ELF-1 (cell line): ENCODE results near the gene UBE2K.
"Not testable (repeated sequence)": the region's sequence is repeated elsewhere in the genome, so short reads cannot be mapped to it uniquely, and the experiment has no call there.

Experiments used
- DNase-seq: peaks from one replicate; pipeline ENCODE4 v3.0.0-alpha.2; 2016; ENCODE audit warnings: low read depth, low spot score

Gene UBE2K

GRCh38 chr4:39689970-39690369 lies 8.0 kb upstream of the UBE2K start:
- DNase-seq: no peak

- DNase-seq: peak; percentile 76
Observed at GRCh38 chr4:39698424-39699009, 581 bp downstream of the UBE2K start.

- DNase-seq: no peak
Observed at GRCh38 chr4:39699687-39700409, 1.9 kb downstream of the UBE2K start.

- no peak for DNase-seq
Observed at GRCh38 chr4:39700554-39700953, 2.6 kb downstream of the UBE2K start.

DNA sequence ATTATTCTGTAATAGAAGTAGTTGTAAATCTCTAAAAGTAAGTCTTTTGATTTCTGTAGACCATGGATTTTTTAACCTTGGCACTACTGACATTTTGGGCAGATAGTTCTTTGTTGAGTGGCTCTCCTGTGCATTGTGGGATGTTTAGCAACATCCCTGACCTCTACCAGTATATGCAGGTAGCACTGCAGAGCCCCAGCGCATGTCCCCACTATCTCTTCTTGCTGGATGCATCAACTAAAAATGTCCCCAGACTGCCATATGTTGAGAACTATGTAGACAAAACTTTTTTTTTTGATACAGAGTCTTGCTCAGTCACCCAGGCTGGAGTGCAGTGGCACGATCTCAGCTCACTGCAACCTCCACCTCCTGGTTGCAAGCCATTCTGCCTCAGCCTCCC lies 4.8 kb downstream of the UBE2K start:
- DNase-seq: no peak

- not testable (repeated sequence) for DNase-seq
Observed at GRCh38 chr4:39704789-39705188, 6.9 kb downstream of the UBE2K start.

DNA sequence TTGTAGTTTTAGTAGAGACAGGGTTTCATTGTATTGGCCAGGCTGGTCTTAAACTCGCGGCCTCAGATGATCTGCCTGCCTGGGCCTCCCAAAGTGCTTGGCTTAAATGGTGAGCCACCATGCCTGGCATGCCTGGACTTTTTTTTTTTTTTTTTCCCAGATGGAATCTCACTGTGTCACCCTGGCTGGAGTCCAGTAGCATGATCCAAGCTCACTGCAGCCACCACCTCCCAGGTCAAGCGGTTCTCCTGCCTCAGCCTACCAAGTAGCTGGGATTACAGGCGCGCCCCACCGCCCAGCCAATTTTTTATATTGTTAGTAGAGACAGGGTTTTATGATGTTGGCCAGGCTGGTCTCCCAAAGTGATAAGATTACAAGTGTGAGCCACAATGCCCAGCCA lies 8.4 kb downstream of the UBE2K start:
- DNase-seq: peak; percentile 65

DNA sequence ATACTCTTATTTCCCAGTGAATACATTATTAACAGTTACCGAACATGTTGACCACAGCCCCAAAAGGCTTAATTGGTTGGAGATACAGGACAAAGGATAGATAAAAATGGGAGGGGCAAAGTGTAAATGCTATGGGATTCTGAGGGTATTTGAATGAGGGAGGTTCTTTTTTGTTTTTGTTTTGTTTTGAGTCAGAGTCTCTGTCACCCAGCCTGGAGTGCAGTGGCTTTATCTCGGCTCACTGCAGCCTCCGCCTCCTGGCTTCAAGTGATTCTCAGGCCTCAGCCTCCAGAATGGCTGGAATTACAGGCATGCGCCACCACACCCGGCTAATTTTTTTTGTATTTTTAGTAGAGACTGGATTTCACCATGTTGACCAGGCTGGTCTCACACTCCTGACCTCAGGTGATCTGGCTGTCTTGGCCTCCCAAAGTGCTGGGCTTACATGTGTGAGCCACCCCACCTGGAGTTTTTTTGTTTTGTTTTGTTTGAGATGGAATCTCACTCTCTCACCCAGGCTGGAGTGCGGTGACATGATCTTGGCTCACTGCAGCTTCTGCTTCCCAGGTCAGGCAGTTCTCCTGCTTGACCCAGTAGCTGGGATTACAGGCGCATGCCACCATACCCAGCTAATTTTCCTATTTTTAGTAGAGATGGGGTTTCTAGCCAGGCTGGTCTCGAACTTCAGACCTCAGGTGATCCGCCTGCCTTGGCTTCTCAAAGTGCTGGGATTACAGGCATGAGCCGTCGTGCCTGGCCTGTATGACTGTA lies 9.0 kb downstream of the UBE2K start:
- DNase-seq: peak; percentile 78

- DNase-seq: no peak
Observed at GRCh38 chr4:39710098-39710896, 12.4 kb downstream of the UBE2K start.

- no peak for DNase-seq
Observed at GRCh38 chr4:39712819-39713607, 15.1 kb downstream of the UBE2K start.

- DNase-seq: no peak
Observed at GRCh38 chr4:39713691-39714090, 15.8 kb downstream of the UBE2K start.

DNA sequence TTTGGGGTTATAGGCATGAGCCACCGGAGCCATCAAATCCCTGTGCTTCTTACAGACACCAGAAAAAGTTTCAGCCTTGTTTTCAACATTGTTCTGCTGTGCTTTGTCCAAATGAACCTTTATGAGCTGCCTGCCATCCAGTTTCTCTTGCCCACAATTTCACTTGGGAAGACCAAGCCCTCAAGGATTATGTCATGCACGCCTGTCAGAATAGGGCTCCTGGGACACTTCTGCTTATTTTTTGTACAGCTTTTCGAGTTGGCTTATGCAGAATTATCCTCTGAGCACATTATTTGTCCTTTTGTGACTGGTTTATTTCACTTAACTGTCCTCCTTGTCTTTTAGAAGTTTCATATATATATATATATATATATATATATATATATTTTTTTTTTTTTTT lies 16.2 kb downstream of the UBE2K start:
- no peak for DNase-seq

- DNase-seq: no peak
Observed at GRCh38 chr4:39715788-39716187, 17.9 kb downstream of the UBE2K start.

GRCh38 chr4:39716356-39716755 lies 18.4 kb downstream of the UBE2K start:
- no peak for DNase-seq

GRCh38 chr4:39717743-39718142 lies 19.8 kb downstream of the UBE2K start:
- not testable (repeated sequence) for DNase-seq

GRCh38 chr4:39718366-39719323 lies 20.7 kb downstream of the UBE2K start:
- no peak for DNase-seq

DNA sequence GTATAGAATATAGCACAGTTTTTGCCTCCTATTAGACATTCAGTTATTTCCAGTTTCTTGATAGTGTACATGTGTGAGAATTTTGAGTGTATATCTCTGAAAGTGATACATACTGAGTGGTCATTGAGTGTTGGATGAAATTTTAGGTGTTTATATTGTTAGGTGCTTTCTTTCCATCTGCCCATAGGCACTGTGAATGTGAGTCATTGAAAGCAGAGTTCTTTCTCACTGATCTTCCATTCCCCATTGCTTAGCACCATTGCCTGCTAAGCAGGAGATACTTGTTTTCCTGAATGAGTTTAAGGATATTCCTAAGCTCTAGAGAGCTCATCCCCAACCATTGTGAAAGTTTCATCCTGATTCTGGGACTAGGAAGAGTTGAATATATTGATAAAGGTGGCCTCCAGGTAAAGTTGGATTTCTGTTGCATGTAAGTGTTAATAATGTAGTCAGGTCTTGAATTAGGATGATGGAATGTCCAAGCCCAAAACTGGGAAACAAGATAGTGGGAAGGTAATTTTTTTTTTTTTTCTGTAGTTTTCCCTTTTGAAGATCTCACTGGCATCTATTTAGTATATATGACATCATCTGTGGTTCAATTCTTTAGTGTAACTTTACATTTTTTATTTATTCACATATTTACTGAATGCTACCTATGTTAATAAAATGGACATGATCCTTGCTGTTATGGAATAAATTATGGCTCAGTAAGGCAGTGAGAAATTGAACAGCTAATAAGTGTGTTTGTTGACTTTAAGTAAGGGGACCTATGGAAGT lies 22.1 kb downstream of the UBE2K start:
- no peak for DNase-seq

DNA sequence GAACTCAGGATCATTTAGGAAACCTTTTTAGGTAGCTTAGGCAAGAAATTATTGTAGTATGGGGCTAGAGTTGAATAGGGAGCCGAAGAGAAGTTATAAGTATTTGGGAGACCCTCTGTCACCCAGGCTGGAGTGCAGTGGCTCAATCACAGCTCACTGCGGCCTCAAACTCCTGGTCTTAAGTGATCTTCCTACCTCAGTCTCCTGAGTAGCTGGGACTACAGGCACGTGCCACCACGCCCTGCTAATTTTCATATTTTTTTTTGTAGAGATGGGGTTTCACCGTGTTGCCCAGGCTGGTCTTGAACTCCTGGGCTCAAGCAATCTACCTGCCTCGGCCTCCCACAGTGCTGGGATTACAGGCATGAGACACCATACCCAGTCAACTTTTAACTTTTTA lies 23.3 kb downstream of the UBE2K start:
- DNase-seq: not testable (repeated sequence)

GRCh38 chr4:39721788-39722187 lies 23.9 kb downstream of the UBE2K start:
- DNase-seq: no peak
